HFFc6 (cell line): ENCODE measurements around the gene TFR2. TPM values are rescaled to one million over a fixed set of nuclear protein-coding genes. Genes with fewer than 3 reads are reported as not detected.

Experiments used
- DNase-seq: peaks from one replicate; pipeline ENCODE4 v3.0.0-alpha.2; 2018
- H3K27ac Mint-ChIP-seq: 2 replicates; pipeline ENCODE4 v1.8.0; 2020; ENCODE audit warnings: mild to moderate bottlenecking, mixed read lengths
- H3K27me3 Mint-ChIP-seq: 2 replicates; pipeline ENCODE4 v1.8.0; 2021; ENCODE audit warnings: mild to moderate bottlenecking, moderate library complexity, mixed read lengths; ENCODE audit not compliant: insufficient read depth
- H3K36me3 Mint-ChIP-seq: 2 replicates; pipeline ENCODE4 v1.8.0; 2021; ENCODE audit warnings: low read depth, mixed read lengths
- H3K4me1 Mint-ChIP-seq: 2 replicates; pipeline ENCODE4 v1.8.0; 2020; ENCODE audit warnings: low read depth, mixed read lengths
- H3K4me3 Mint-ChIP-seq: 2 replicates; pipeline ENCODE4 v1.8.0; 2020; ENCODE audit warnings: mild to moderate bottlenecking, moderate library complexity, mixed read lengths
- H3K9me3 Mint-ChIP-seq: 2 replicates; pipeline ENCODE4 v1.8.0; 2020; ENCODE audit warnings: mild to moderate bottlenecking, mixed read lengths
- total RNA-seq, 6 experiments: library from RNA; stranded (reverse); fragmentation: NEBNext Ultra II Directional; extraction: Animal tissue kit (Norgen Biotek cat#: 25700); gene quantifications; 2 replicates in 1 of 6; 3 replicates in 5 of 6; pipeline ENCODE4 v1.2.3, GENCODE V29; 2021
- TF ChIP-seq, protein P1 (sequence below): fragments of 200-600 bp; sonication (generic); IDR thresholded peaks from 2 replicates; pipeline ENCODE4 v1.5.0; 2021; ENCODE audit warnings: antibody characterized with exemption, mild to moderate bottlenecking

The TFR2 gene
- total RNA-seq, 6 experiments from 2014 or later: 0.16 to 1.1 (median 0.27) TPM; not detected in 2

DNA sequence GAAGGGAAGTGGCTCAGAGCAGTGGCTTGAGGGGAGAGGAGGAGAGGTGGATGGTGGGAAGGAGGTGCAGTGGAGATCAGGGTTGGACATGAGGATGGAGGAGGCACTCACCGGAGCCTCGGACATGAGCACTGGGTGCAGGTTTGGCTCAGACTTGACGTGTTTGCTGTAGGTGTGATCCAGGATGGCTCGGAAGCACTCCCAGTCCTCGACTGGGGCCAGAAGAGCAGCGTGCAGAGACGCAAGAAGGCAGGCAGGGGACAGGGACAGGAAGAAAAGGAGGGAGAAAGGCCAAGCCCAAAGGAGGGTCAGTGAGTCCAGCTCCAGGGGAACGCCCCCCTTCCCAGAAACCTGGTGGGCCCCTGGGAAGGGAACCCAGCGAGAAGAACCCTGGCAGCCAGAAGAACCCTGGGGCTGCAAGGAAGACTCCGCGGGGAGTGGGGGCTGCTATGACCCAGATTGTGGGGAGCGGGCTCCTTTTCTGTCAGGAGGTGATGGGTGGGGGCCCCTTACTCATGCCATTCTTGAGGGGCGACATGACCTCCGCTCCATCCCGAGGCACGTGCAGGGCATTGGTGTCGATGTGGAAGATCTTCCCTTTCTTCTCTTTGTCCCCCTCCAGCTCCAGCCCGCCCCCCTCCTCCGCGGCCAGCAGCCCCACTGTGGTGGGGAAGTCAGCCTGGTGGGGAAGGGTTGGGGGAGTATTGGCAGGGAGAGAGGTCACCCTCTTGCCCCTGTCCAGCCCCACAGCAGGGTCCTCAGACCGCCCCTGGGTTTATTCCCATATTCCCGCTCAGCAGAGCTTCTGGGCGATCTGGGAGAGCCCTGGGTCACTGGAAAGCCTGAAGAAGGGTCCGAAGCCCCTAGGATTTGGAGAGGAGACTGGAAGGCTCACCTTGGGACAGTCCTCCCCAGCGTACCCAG, 13.8 kb upstream of the TFR2 start:
- Mint-ChIP-seq H3K27ac (no peak overlapping the region), H3K9me3 (no peaks in the 10 kb centered on the region), H3K4me1 (no peaks in the 10 kb centered on the region), H3K4me3 (no peak overlapping the region), H3K27me3 (peaks cover 32% of the 10 kb centered on the region), H3K36me3 (no peaks in the 10 kb centered on the region)
- no peak for DNase-seq
- TF ChIP-seq, protein P1, sequence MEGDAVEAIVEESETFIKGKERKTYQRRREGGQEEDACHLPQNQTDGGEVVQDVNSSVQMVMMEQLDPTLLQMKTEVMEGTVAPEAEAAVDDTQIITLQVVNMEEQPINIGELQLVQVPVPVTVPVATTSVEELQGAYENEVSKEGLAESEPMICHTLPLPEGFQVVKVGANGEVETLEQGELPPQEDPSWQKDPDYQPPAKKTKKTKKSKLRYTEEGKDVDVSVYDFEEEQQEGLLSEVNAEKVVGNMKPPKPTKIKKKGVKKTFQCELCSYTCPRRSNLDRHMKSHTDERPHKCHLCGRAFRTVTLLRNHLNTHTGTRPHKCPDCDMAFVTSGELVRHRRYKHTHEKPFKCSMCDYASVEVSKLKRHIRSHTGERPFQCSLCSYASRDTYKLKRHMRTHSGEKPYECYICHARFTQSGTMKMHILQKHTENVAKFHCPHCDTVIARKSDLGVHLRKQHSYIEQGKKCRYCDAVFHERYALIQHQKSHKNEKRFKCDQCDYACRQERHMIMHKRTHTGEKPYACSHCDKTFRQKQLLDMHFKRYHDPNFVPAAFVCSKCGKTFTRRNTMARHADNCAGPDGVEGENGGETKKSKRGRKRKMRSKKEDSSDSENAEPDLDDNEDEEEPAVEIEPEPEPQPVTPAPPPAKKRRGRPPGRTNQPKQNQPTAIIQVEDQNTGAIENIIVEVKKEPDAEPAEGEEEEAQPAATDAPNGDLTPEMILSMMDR: no peak

- H3K27ac Mint-ChIP-seq: no peak overlapping the region
- no peaks in the 10 kb centered on the region for H3K9me3 Mint-ChIP-seq
- H3K36me3 Mint-ChIP-seq: no peaks in the 10 kb centered on the region
- H3K4me3 Mint-ChIP-seq: no peak overlapping the region
- TF ChIP-seq, protein P1: no peak
- no peak for DNase-seq
- H3K27me3 Mint-ChIP-seq: peaks cover 25% of the 10 kb centered on the region
- H3K4me1 Mint-ChIP-seq: no peaks in the 10 kb centered on the region
Observed at GRCh38 chr7:100649826-100650565, 8.6 kb upstream of the TFR2 start.

- H3K27ac Mint-ChIP-seq: no peak overlapping the region
- peaks cover 34% of the 10 kb centered on the region for H3K27me3 Mint-ChIP-seq
- no peaks in the 10 kb centered on the region for H3K36me3 Mint-ChIP-seq
- H3K9me3 Mint-ChIP-seq: no peaks in the 10 kb centered on the region
- H3K4me3 Mint-ChIP-seq: no peak overlapping the region
- no peak for DNase-seq
- TF ChIP-seq, protein P1: no peak
- no peaks in the 10 kb centered on the region for H3K4me1 Mint-ChIP-seq
Observed at GRCh38 chr7:100642534-100642907, 1.2 kb upstream of the TFR2 start.

DNA sequence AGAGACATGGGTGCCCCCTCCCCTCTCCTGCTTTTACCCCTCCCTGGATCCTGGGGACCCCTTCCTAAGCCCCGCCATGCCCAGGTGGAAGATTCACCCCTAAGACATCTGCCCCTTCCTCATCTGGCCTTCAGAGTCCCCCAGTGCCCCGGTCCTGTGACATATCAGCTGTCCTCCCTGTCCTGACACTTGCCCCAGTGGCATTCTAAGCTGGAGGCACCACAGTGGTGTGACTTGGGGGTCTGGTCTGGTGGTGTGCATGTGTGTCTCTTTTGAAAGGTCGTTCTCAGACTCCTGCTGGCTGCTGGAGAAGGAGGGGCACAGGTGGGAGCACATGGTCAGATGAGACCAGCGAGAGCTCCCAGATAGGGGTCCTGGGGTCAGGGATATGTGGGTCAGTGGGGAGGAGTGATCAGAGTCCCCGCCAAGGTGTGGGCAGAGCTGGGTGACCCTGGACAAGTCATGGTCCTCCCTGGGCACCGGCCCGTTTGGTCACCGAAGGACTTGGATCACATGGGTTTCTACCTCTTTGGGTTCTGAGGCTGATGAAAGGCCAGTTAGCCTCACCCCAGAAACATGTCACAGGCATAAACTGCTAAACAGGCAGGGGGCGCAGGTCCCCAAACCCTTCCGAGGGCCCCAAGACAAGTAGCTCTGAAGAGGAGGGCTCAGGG, 645 bp upstream of the TFR2 start:
- H3K9me3 Mint-ChIP-seq: no peaks in the 10 kb centered on the region
- no peak overlapping the region for H3K27ac Mint-ChIP-seq
- TF ChIP-seq, protein P1: no peak
- peaks cover 34% of the 10 kb centered on the region for H3K27me3 Mint-ChIP-seq
- no peak for DNase-seq
- no peak overlapping the region for H3K4me3 Mint-ChIP-seq
- no peaks in the 10 kb centered on the region for H3K36me3 Mint-ChIP-seq
- no peaks in the 10 kb centered on the region for H3K4me1 Mint-ChIP-seq

GRCh38 chr7:100640517-100641440, 573 bp downstream of the TFR2 start:
- H3K4me1 Mint-ChIP-seq: no peaks in the 10 kb centered on the region
- H3K36me3 Mint-ChIP-seq: no peaks in the 10 kb centered on the region
- peaks cover 31% of the 10 kb centered on the region for H3K27me3 Mint-ChIP-seq
- TF ChIP-seq, protein P1: no peak
- H3K9me3 Mint-ChIP-seq: no peaks in the 10 kb centered on the region
- no peak overlapping the region for H3K27ac Mint-ChIP-seq
- no peak overlapping the region for H3K4me3 Mint-ChIP-seq
- no peak for DNase-seq
